Ascending aorta (tissue), 2 donors: ENCODE data around the gene LRP1-AS. TPM values are rescaled to one million over a fixed set of nuclear protein-coding genes. Genes with fewer than 3 reads are reported as not detected.

ENCODE experiments used
- DNase-seq, 2 donors: peaks; one replicate each; pipeline ENCODE4 v3.0.0-alpha.2; 2019; ENCODE audit warnings: low spot score in 2 of 2
- H3K27ac ChIP-seq, 2 donors: fragments of 200-600 bp; sonication (generic); one replicate each; pipeline ENCODE4 v1.5.1; 2016 to 2017; ENCODE audit warnings: mild to moderate bottlenecking in 1 of 2
- H3K27me3 ChIP-seq: fragments of 200-600 bp; sonication (generic); one replicate; pipeline ENCODE4 v1.5.1; 2017
- H3K36me3 ChIP-seq, 2 donors: fragments of 200-600 bp; sonication (generic); one replicate each; pipeline ENCODE4 v1.5.1; 2016
- H3K4me1 ChIP-seq, 2 donors: fragments of 200-600 bp; sonication (generic); one replicate each; pipeline ENCODE4 v1.5.1; 2016 to 2017; ENCODE audit warnings: mild to moderate bottlenecking in 1 of 2
- H3K4me3 ChIP-seq, 2 donors: fragments of 200-600 bp; sonication (generic); one replicate each; pipeline ENCODE4 v1.5.1; 2016 to 2017; ENCODE audit warnings: mild to moderate bottlenecking in 1 of 2
- H3K9me3 ChIP-seq, 2 donors: fragments of 200-600 bp; sonication (generic); one replicate each; pipeline ENCODE4 v1.5.1; 2016
- CTCF ChIP-seq, 3 experiments: fragments of 200-600 bp in 2 of 3; fragments of 450-650 bp in 1 of 3; sonication (generic) in 2 of 3; IDR thresholded peaks; one replicate each; pipeline ENCODE4 v1.5.1; 2016 to 2019; ENCODE audit warnings: antibody characterized with exemption in 3 of 3, mild to moderate bottlenecking in 1 of 3, moderate library complexity in 1 of 3
- intact Hi-C: fragments of 100-400 bp; cut with DNase I; formaldehyde crosslinking; loops from one replicate; pipeline ENCODE4 v1.15.1; 2023
- total RNA-seq: library from RNA; depleted of rRNA; stranded (reverse); fragments of >200 nt; gene quantifications from one replicate; pipeline ENCODE4 v1.1.0, GENCODE V29; 2016

Gene LRP1-AS
- total RNA-seq, 1 donor from 2014 or later: not detected

- intact Hi-C loops: no loop called here
- peak overlapping the region in 1 of 2 donors; percentile 26 for H3K27ac ChIP-seq
Measured at GRCh38 chr12:57096099-57096572, 51.3 kb downstream of the LRP1-AS start.

GRCh38 chr12:57095440-57095839, 52.0 kb downstream of the LRP1-AS start:
- H3K4me3 ChIP-seq: no peak overlapping the region
- DNase-seq: no peak
- peak overlapping the region; percentile 83 to 87 for H3K27ac ChIP-seq
- peaks cover 72 to 86% of the 10 kb centered on the region in 2 donors for H3K36me3 ChIP-seq
- intact Hi-C loops: no loop called here
- no peak for TF ChIP-seq CTCF (IDR thresholded peaks at IDR 0.05)
- no peaks in the 10 kb centered on the region for H3K27me3 ChIP-seq
- H3K4me1 ChIP-seq: peaks cover 23 to 39% of the 10 kb centered on the region in 2 donors
- H3K9me3 ChIP-seq: no peaks in the 10 kb centered on the region

More at GRCh38 chr12:57096099-57096572, 51.3 kb downstream of the LRP1-AS start:
- Histone ChIP-seq H3K4me3 (no peak overlapping the region), H3K27me3 (no peaks in the 10 kb centered on the region), H3K36me3 (peaks cover 72 to 89% of the 10 kb centered on the region in 2 donors), H3K4me1 (peaks cover 16 to 32% of the 10 kb centered on the region in 2 donors), H3K9me3 (no peaks in the 10 kb centered on the region)
- no peak for TF ChIP-seq CTCF (IDR thresholded peaks at IDR 0.05)
- no peak for DNase-seq

Other genes starting within 250 kb of the LRP1-AS start
- gene SDR9C7, start 213.2 kb downstream of the LRP1-AS start, total RNA-seq: not detected
- gene RDH16, start 190.0 kb downstream of the LRP1-AS start, total RNA-seq: 5.6 TPM
- 5.9 TPM for gene ZBTB39, start 141.1 kb downstream of the LRP1-AS start, total RNA-seq
- not detected for gene TAC3, start 131.1 kb downstream of the LRP1-AS start, total RNA-seq
- gene MYO1A, start 97.5 kb downstream of the LRP1-AS start, total RNA-seq: not detected
- gene NEMP1, start 68.8 kb downstream of the LRP1-AS start, total RNA-seq: 7.7 TPM
- gene NAB2, start 58.5 kb downstream of the LRP1-AS start, total RNA-seq: 50.9 TPM
- gene STAT6, start 36.3 kb downstream of the LRP1-AS start, total RNA-seq: 188 TPM
- 708 TPM for gene LRP1, start 19.1 kb downstream of the LRP1-AS start, total RNA-seq
- not detected for gene NXPH4, start 69.2 kb upstream of the LRP1-AS start, total RNA-seq
- 136 TPM for gene SHMT2, start 82.1 kb upstream of the LRP1-AS start, total RNA-seq
- gene STAC3, start 103.6 kb upstream of the LRP1-AS start, total RNA-seq: not detected